ENCODE measurements around the gene SULT1A3. TPM values are rescaled to one million over a fixed set of nuclear protein-coding genes. Genes with fewer than 3 reads are reported as not detected.
"Not testable (repeated sequence)": the region's sequence is repeated elsewhere in the genome, so short reads cannot be mapped to it uniquely, and the experiment has no call there.

SULT1A3 gene
- total RNA-seq, 1 experiment from 2014 or later, result 23.5 TPM

DNA sequence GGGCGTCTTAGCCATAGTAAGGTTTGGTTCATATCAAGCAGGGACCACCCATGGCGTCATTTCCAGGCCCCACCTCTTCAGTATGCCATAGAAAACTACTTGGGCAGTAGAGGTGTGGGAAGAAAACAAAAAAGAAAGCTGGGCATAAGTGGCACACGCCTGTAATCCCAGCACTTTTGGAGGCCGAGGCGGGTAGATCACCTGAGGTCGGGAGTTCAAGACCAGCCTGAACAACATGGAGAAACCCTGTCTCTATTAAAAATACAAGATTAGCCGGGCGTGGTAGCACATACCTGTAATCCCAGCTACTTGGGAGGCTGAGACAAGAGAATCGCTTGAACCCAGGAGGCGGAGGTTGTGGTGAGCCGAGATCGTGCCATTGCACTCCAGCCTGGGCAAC lies 7.9 kb upstream of the SULT1A3 start:
- ATAC-seq; H3K9me3 ChIP-seq (ENCODE audit: control insufficient read depth in 1 of 2, insufficient read depth in 1 of 2, low read depth in 1 of 2, low read length in 2 of 2); DNase-seq (ENCODE audit: low read depth, low spot score); H3K79me2 ChIP-seq (ENCODE audit: insufficient read depth, low read length); H3K36me3 ChIP-seq (ENCODE audit: control insufficient read depth in 1 of 2, insufficient read depth in 2 of 2, low read length in 2 of 2); H3K4me2 ChIP-seq (ENCODE audit: low read length); H3K9me2 ChIP-seq (ENCODE audit: insufficient read depth); RAD21 ChIA-PET (ENCODE audit: low non-redundant PET in 1 of 2, low total read pairs in 2 of 2, uncharacterized antibody in 2 of 2, unreplicated experiment in 2 of 2); POLR2A ChIA-PET; H3K27ac ChIP-seq (ENCODE audit: low read depth, low read length); H3K27me3 ChIP-seq (ENCODE audit: insufficient read depth, low read length); intact Hi-C loops (cut with micrococcal nuclease); BruUV-seq (replicated peaks); H3K4me3 ChIP-seq (replicated peaks in 1 of 2; ENCODE audit: low read depth in 1 of 2, low read length in 2 of 2); CTCF ChIA-PET; H3K9ac ChIP-seq (ENCODE audit: low read length); H2AFZ ChIP-seq (ENCODE audit: low read depth, low read length, poor library complexity, severe bottlenecking); H4K20me1 ChIP-seq (ENCODE audit: insufficient read depth): not testable (repeated sequence)
- H3K4me1 ChIP-seq (ENCODE audit: control insufficient read depth in 1 of 2, insufficient read depth in 2 of 2, low read length in 2 of 2), result peaks cover 0 to 12% of the 10 kb centered on the region in 2 experiments; a peak in 2 of 4 replicates

DNA sequence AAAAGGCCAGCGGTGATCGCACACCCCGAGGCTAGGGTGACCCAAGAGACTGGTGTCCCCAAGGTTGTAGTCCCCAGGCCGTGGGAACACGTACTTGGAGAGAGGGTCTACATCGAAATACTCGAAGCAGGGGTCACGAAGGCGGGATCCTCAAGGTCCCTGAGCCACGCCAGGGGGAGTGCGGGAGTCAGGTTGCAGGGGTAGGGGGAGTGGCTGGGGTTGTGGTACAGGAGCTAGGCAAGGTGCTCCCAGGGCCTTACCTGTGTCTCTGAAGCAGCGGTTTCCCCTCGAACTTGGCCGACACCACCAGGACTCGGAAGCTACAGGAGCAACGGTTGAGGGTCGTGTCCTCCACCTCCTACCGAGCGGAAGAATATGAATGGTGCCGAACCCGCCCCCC lies 6.0 kb upstream of the SULT1A3 start:
- ATAC-seq, result peak; percentile 56
- DNase-seq (ENCODE audit: low read depth, low spot score); CTCF ChIA-PET; H3K9me3 ChIP-seq (ENCODE audit: control insufficient read depth in 1 of 2, insufficient read depth in 1 of 2, low read depth in 1 of 2, low read length in 2 of 2); POLR2A ChIA-PET; H3K4me3 ChIP-seq (replicated peaks in 1 of 2; ENCODE audit: low read depth in 1 of 2, low read length in 2 of 2); H3K4me2 ChIP-seq (ENCODE audit: low read length); BruUV-seq (replicated peaks); H2AFZ ChIP-seq (ENCODE audit: low read depth, low read length, poor library complexity, severe bottlenecking); H3K27ac ChIP-seq (ENCODE audit: low read depth, low read length); H3K9ac ChIP-seq (ENCODE audit: low read length); RAD21 ChIA-PET (ENCODE audit: low non-redundant PET in 1 of 2, low total read pairs in 2 of 2, uncharacterized antibody in 2 of 2, unreplicated experiment in 2 of 2); H3K79me2 ChIP-seq (ENCODE audit: insufficient read depth, low read length); H3K36me3 ChIP-seq (ENCODE audit: control insufficient read depth in 1 of 2, insufficient read depth in 2 of 2, low read length in 2 of 2); H4K20me1 ChIP-seq (ENCODE audit: insufficient read depth); H3K4me1 ChIP-seq (ENCODE audit: control insufficient read depth in 1 of 2, insufficient read depth in 2 of 2, low read length in 2 of 2); H3K9me2 ChIP-seq (ENCODE audit: insufficient read depth); H3K27me3 ChIP-seq (ENCODE audit: insufficient read depth, low read length); intact Hi-C loops (cut with micrococcal nuclease): not testable (repeated sequence)

DNA sequence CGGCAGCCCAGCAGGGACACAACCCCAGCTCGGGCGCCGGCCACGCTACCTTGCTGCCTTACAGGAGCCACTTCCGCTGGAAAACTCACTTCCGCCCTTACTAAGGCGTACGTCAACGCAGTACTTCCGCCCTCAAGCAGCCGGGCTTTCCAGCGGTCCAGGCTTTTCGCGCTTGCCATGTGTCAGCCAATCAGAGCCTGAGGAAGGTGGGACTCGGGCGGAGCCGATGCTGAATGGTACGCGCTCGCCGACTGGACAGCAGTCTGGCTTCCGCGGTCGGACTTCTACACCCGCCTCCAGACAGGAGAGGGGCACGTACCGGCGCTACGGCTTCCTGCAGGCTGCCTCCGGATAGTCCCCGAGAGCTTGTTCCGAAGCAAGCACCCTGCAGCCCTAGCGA lies 5.4 kb upstream of the SULT1A3 start, which contains the start of the genes BOLA2B and SLX1A:
Gene BOLA2B (minus strand): TSS at position 52 of the 400 bp plus-strand sequence. CDS start 71 bp downstream, outside the sequence.
Gene SLX1A (plus strand): TSS at position 261 of the 400 bp plus-strand sequence. CDS start 210 bp downstream, outside the sequence.
- POLR2A ChIA-PET; RAD21 ChIA-PET (ENCODE audit: low non-redundant PET in 1 of 2, low total read pairs in 2 of 2, uncharacterized antibody in 2 of 2, unreplicated experiment in 2 of 2); H3K27ac ChIP-seq (ENCODE audit: low read depth, low read length); H2AFZ ChIP-seq (ENCODE audit: low read depth, low read length, poor library complexity, severe bottlenecking); DNase-seq (ENCODE audit: low read depth, low spot score); H4K20me1 ChIP-seq (ENCODE audit: insufficient read depth); H3K79me2 ChIP-seq (ENCODE audit: insufficient read depth, low read length); H3K27me3 ChIP-seq (ENCODE audit: insufficient read depth, low read length); intact Hi-C loops (cut with micrococcal nuclease); BruUV-seq (replicated peaks); H3K4me1 ChIP-seq (ENCODE audit: control insufficient read depth in 1 of 2, insufficient read depth in 2 of 2, low read length in 2 of 2); H3K9me2 ChIP-seq (ENCODE audit: insufficient read depth); H3K9me3 ChIP-seq (ENCODE audit: control insufficient read depth in 1 of 2, insufficient read depth in 1 of 2, low read depth in 1 of 2, low read length in 2 of 2); CTCF ChIA-PET; H3K36me3 ChIP-seq (ENCODE audit: control insufficient read depth in 1 of 2, insufficient read depth in 2 of 2, low read length in 2 of 2): not testable (repeated sequence)
- Histone ChIP-seq H3K4me2 (ENCODE audit: low read length) (peak within 1 kb of the TSS; percentile 47), H3K4me3 (replicated peaks in 1 of 2; ENCODE audit: low read depth in 1 of 2, low read length in 2 of 2) (peak within 1 kb of the TSS; percentile 37 to 39; a peak in 3 of 4 replicates), H3K9ac (ENCODE audit: low read length) (peak within 1 kb of the TSS; percentile 41; the same call in 1 of the 2 replicates)
- ATAC-seq, result peak; percentile 88

DNA sequence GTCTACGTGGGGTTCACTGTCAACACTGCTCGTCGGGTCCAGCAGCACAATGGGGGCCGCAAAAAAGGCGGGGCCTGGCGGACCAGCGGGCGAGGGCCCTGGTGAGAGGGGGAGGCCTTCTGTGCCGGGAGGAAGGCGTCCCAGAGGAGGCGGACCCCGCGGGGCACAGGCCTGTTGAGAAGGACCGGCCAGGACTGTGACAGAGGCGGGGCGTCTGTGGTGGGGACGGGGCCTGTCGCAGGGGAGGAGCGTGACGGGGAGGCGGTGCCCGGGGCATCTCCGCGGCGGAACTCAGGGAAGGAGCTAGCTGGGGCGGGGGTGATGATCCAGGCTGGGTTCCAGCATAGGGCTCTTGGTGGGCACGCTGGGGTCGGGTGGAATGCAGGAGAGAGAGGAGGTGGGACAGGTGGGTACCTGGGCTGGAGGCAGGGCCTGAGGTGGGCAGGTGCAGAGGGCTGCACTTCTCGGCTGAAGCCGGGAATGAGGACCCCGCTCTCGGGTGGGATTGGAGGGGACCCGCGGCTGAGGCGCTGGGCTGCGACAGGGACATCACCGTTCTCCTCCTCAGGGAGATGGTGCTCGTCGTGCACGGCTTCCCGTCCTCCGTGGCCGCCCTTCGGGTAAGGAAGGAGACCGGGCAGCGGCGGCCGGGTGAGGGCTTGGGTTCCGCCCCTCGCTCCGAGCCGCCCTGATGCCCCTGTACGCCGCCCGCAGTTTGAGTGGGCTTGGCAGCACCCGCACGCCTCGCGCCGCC lies 4.7 kb upstream of the SULT1A3 start:
- RAD21 ChIA-PET (ENCODE audit: low non-redundant PET in 1 of 2, low total read pairs in 2 of 2, uncharacterized antibody in 2 of 2, unreplicated experiment in 2 of 2); intact Hi-C loops (cut with micrococcal nuclease); POLR2A ChIA-PET; H3K9me3 ChIP-seq (ENCODE audit: control insufficient read depth in 1 of 2, insufficient read depth in 1 of 2, low read depth in 1 of 2, low read length in 2 of 2); DNase-seq (ENCODE audit: low read depth, low spot score); H2AFZ ChIP-seq (ENCODE audit: low read depth, low read length, poor library complexity, severe bottlenecking); H3K9me2 ChIP-seq (ENCODE audit: insufficient read depth); H3K27ac ChIP-seq (ENCODE audit: low read depth, low read length); H3K4me1 ChIP-seq (ENCODE audit: control insufficient read depth in 1 of 2, insufficient read depth in 2 of 2, low read length in 2 of 2); H3K36me3 ChIP-seq (ENCODE audit: control insufficient read depth in 1 of 2, insufficient read depth in 2 of 2, low read length in 2 of 2); H3K79me2 ChIP-seq (ENCODE audit: insufficient read depth, low read length); H4K20me1 ChIP-seq (ENCODE audit: insufficient read depth); H3K27me3 ChIP-seq (ENCODE audit: insufficient read depth, low read length); CTCF ChIA-PET: not testable (repeated sequence)
- peak overlapping the region; percentile 37 to 39; a peak in 3 of 4 replicates for H3K4me3 ChIP-seq (replicated peaks in 1 of 2; ENCODE audit: low read depth in 1 of 2, low read length in 2 of 2)
- TSS peak; percentile 96 for BruUV-seq (replicated peaks)
- ATAC-seq, result peak; percentile 78
- H3K4me2 ChIP-seq (ENCODE audit: low read length), result peak overlapping the region; percentile 47
- peak overlapping the region; percentile 41; the same call in 1 of the 2 replicates for H3K9ac ChIP-seq (ENCODE audit: low read length)
